MM.1S (cell line): ENCODE results near the gene GALNT4.

Experiments
- EZH2 ChIP-seq: fragments of 300-600 bp; sonication (generic); optimal IDR thresholded peaks from 2 replicates; pipeline ENCODE3; 2017; ENCODE audit warnings: low read depth, mild to moderate bottlenecking, antibody characterized with exemption, low read length, mixed read lengths
- TF ChIP-seq, protein P1 (sequence below): fragments of 300-600 bp; sonication (generic); IDR thresholded peaks from 2 replicates; pipeline ENCODE4 v1.5.1; 2016; ENCODE audit warnings: antibody characterized with exemption, low read length, mixed read lengths

DNA sequence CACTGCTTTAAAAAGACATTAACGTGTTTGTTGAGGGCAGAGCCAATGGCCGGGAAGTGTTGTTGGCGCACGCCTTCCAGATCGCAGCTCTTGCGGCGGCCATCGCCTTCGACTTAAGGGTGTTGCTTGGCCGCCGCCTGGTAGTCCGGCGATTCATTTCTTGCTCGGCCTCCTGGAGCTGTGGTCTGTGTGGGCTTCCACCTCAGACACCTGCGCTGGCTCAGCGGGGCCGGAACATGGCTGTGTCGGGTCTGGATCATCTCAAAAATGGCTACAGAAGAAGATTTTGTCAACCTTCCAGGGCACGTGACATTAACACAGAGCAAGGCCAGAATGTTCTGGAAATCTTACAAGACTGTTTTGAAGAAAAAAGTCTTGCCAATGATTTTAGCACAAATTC is 24.7 kb downstream of the GALNT4 start:
- TF ChIP-seq, protein P1, sequence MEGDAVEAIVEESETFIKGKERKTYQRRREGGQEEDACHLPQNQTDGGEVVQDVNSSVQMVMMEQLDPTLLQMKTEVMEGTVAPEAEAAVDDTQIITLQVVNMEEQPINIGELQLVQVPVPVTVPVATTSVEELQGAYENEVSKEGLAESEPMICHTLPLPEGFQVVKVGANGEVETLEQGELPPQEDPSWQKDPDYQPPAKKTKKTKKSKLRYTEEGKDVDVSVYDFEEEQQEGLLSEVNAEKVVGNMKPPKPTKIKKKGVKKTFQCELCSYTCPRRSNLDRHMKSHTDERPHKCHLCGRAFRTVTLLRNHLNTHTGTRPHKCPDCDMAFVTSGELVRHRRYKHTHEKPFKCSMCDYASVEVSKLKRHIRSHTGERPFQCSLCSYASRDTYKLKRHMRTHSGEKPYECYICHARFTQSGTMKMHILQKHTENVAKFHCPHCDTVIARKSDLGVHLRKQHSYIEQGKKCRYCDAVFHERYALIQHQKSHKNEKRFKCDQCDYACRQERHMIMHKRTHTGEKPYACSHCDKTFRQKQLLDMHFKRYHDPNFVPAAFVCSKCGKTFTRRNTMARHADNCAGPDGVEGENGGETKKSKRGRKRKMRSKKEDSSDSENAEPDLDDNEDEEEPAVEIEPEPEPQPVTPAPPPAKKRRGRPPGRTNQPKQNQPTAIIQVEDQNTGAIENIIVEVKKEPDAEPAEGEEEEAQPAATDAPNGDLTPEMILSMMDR, result no peak
- TF ChIP-seq EZH2, result no peak
